T-cell (primary cell): ENCODE measurements around the gene OR2B2. TPM values are rescaled to one million over a fixed set of nuclear protein-coding genes. Genes with fewer than 3 reads are reported as not detected.
A peak's percentile ranks its signal among the peaks of the same experiment; 100 is the strongest.

ENCODE experiments used
- ATAC-seq, 4 experiments: fragments of 200-7000 bp in 3 of 4; fragments of 150-1000 bp in 1 of 4; cut with Tn5 transposase; replicated peaks in 1 of 4; 1 replicate in 3 of 4; 2 replicates in 1 of 4; pipeline ENCODE4 v1.10.0; 2021; ENCODE audit warnings: moderate library complexity in 3 of 4, mild to moderate bottlenecking in 2 of 4, moderate number of reproducible peaks in 1 of 4
- CTCF ChIA-PET, 2 donors: fragments of 300-600 bp; sonication (Branson Sonifier 250); formaldehyde crosslinking; loops; one replicate each; lab custom pipeline; 2022; ENCODE audit warnings: antibody characterized with exemption in 2 of 2; lab: Charles Lee
- POLR2A ChIA-PET, 2 donors: fragments of 300-600 bp; sonication (Branson Sonifier 250); formaldehyde crosslinking; loops; one replicate each; lab custom pipeline; 2022; ENCODE audit warnings: antibody characterized with exemption in 2 of 2; lab: Charles Lee
- DNase-seq, 35 experiments: peaks; one replicate each; pipeline versions ENCODE4 v3.0.0 to v3.0.0-alpha.2; 2013 to 2023
- H3K27ac ChIP-seq: one replicate; pipeline ENCODE4 v1.5.1; 2013; ENCODE audit warnings: low read length
- H3K27me3 ChIP-seq, 2 experiments: replicated peaks in 1 of 2; 1 replicate in 1 of 2; 2 replicates in 1 of 2; pipeline versions ENCODE4 v1.6.1 to v1.7.0; 2013; ENCODE audit warnings: low read length in 1 of 2, mixed read lengths in 1 of 2; ENCODE audit not compliant: control insufficient read depth in 2 of 2, insufficient read depth in 2 of 2; ENCODE audit errors: extremely low read depth in 1 of 2
- H3K36me3 ChIP-seq, 2 donors: 1 replicate in 1 of 2; 2 replicates in 1 of 2; pipeline versions ENCODE4 v1.6.1 to v1.7.0; 2013; ENCODE audit warnings: low read length in 1 of 2; ENCODE audit not compliant: control insufficient read depth in 2 of 2, insufficient read depth in 1 of 2; ENCODE audit errors: extremely low read depth in 1 of 2
- H3K4me1 ChIP-seq, 2 experiments: 1 replicate in 1 of 2; 2 replicates in 1 of 2; pipeline versions ENCODE4 v1.6.1 to v1.7.0; 2013; ENCODE audit warnings: low read length in 2 of 2, mixed read lengths in 1 of 2; ENCODE audit not compliant: insufficient read depth in 2 of 2, control insufficient read depth in 1 of 2; ENCODE audit errors: extremely low read depth in 1 of 2
- H3K4me3 ChIP-seq, 2 donors: 1 replicate in 1 of 2; 2 replicates in 1 of 2; pipeline versions ENCODE4 v1.5.1 to v1.7.0; 2013; ENCODE audit warnings: mild to moderate bottlenecking in 2 of 2, low read length in 1 of 2, moderate library complexity in 1 of 2; ENCODE audit not compliant: control insufficient read depth in 1 of 2; ENCODE audit errors: extremely low read depth in 1 of 2
- H3K9me3 ChIP-seq: 2 replicates; pipeline ENCODE4 v1.7.0; 2013
- H3K27ac Mint-ChIP-seq, 2 donors: one replicate each; pipeline ENCODE4 v1.8.0; 2020 to 2021; ENCODE audit warnings: mild to moderate bottlenecking in 2 of 2, mixed read lengths in 2 of 2
- H3K27me3 Mint-ChIP-seq, 2 donors: one replicate each; pipeline ENCODE4 v1.8.0; 2021 to 2022; ENCODE audit warnings: mixed read lengths in 2 of 2
- H3K36me3 Mint-ChIP-seq: one replicate; pipeline ENCODE4 v1.8.0; 2021; ENCODE audit warnings: mixed read lengths
- H3K4me1 Mint-ChIP-seq, 3 donors: one replicate each; pipeline ENCODE4 v1.8.0; 2020 to 2022; ENCODE audit warnings: mixed read lengths in 3 of 3, mild to moderate bottlenecking in 1 of 3
- H3K4me3 Mint-ChIP-seq, 3 donors: one replicate each; pipeline ENCODE4 v1.8.0; 2020 to 2022; ENCODE audit warnings: mild to moderate bottlenecking in 3 of 3, mixed read lengths in 3 of 3, moderate library complexity in 3 of 3
- H3K9me3 Mint-ChIP-seq, 3 donors: one replicate each; pipeline ENCODE4 v1.8.0; 2020 to 2022; ENCODE audit warnings: mixed read lengths in 3 of 3
- WGBS: methylation state at CpG from one replicate; pipeline ENCODE4 v1.1.5; 2013; ENCODE audit warnings: missing lambda C conversion rate; ENCODE audit not compliant: insufficient coverage; 5-methylcytosine and 5-hydroxymethylcytosine counted together
- total RNA-seq, 35 experiments: library from RNA in 6 of 35; stranded (reverse) in 6 of 35; fragments of 120-200 nt in 1 of 35; gene quantifications; one replicate each; pipeline versions ENCODE4 v1.2.1 to v1.2.4 and lab custom pipeline; 2013 to 2026

Gene OR2B2
- total RNA-seq, 5 donors from 2014 or later (not counting 1 experiment from before 2014, with no cell fraction given) = not detected

GRCh38 chr6:27873021-27873940 is 38.9 kb downstream of the OR2B2 start:
- CTCF ChIA-PET = interaction anchor here (0.6 to 8.6 kb wide), 22 partner anchors 8 to 723 kb away, joined by 3 to 134 read pairs (median 4); a partner anchor contains a TSS
- Histone ChIP-seq H3K4me3 (peak overlapping the region; percentile 65 to 80), H3K9me3 (no peaks in the 10 kb centered on the region)

GRCh38 chr6:27872642-27873020 is 39.6 kb downstream of the OR2B2 start:
- ChIA-PET POLR2A (interaction anchor here (0.5 to 11.6 kb wide), 55 partner anchors 9 to 1853 kb away, joined by 3 to 446 read pairs (median 5); a partner anchor contains a TSS), CTCF (interaction anchor here (0.5 to 8.6 kb wide), 24 partner anchors 18 to 1656 kb away, joined by 3 to 134 read pairs (median 4); a partner anchor contains a TSS)
- no peaks in the 10 kb centered on the region for H3K9me3 ChIP-seq
- H3K9me3 Mint-ChIP-seq = no peaks in the 10 kb centered on the region
- H3K4me3 Mint-ChIP-seq = peak overlapping the region; percentile 83 to 87 (median 84)
- no peaks in the 10 kb centered on the region for H3K36me3 ChIP-seq
- DNase-seq = peak in 4 of 35 experiments; percentile 6 to 39 (median 9)
- peak overlapping the region; percentile 92 for H3K27ac ChIP-seq
- peaks cover 33 to 42% (median 37%) of the 10 kb centered on the region in 3 donors for H3K4me1 Mint-ChIP-seq
- H3K4me3 ChIP-seq = peak overlapping the region; percentile 65 to 80
- H3K36me3 Mint-ChIP-seq = no peaks in the 10 kb centered on the region
- H3K4me1 ChIP-seq = peaks cover 15 to 29% of the 10 kb centered on the region in 2 experiments
- WGBS = 0% methylated on average over 14 of the region's 16 CpGs
- H3K27me3 Mint-ChIP-seq = no peaks in the 10 kb centered on the region
- H3K27ac Mint-ChIP-seq = peak overlapping the region; percentile 93 to 96
- peak in 3 of 4 experiments; percentile 9 to 30 (median 15) for ATAC-seq
- H3K27me3 ChIP-seq = no peaks in the 10 kb centered on the region

More at GRCh38 chr6:27873021-27873940, 38.9 kb downstream of the OR2B2 start:
- under 1% methylated on average over 33 of the region's 50 CpGs for WGBS
- Histone ChIP-seq H3K27ac (peak overlapping the region; percentile 92), H3K27me3 (no peaks in the 10 kb centered on the region), H3K4me1 (peaks cover 12 to 25% of the 10 kb centered on the region in 2 experiments), H3K36me3 (no peaks in the 10 kb centered on the region)
- Mint-ChIP-seq H3K36me3 (no peaks in the 10 kb centered on the region), H3K9me3 (no peaks in the 10 kb centered on the region), H3K4me1 (peaks cover 28 to 35% (median 32%) of the 10 kb centered on the region in 3 donors), H3K27ac (peak overlapping the region; percentile 93 to 96), H3K27me3 (no peaks in the 10 kb centered on the region), H3K4me3 (peak overlapping the region; percentile 83 to 87 (median 84))
- POLR2A ChIA-PET = interaction anchor here (0.6 to 11.6 kb wide), 37 partner anchors 8 to 1853 kb away, joined by 3 to 446 read pairs (median 5); a partner anchor contains a TSS
- ATAC-seq (peak; percentile 42 to 53 (median 50)), DNase-seq (peak in 33 of 35 experiments; percentile 34 to 77 (median 58))

- Mint-ChIP-seq H3K27me3 (no peaks in the 10 kb centered on the region), H3K4me3 (peak overlapping the region; percentile 83 to 87 (median 84)), H3K9me3 (no peaks in the 10 kb centered on the region), H3K27ac (peak overlapping the region; percentile 93 to 96), H3K36me3 (no peaks in the 10 kb centered on the region), H3K4me1 (peaks cover 38 to 47% (median 42%) of the 10 kb centered on the region in 3 donors)
- ATAC-seq (peak; percentile 79 to 82 (median 80)), DNase-seq (peak; percentile 70 to 96 (median 84))
- H3K36me3 ChIP-seq = no peaks in the 10 kb centered on the region
- POLR2A ChIA-PET = interaction anchor here (0.5 to 11.6 kb wide), 66 partner anchors 8 to 1852 kb away, joined by 3 to 446 read pairs (median 5); partner anchors contain the start of genes ZKSCAN8 (in 1 of the 2) and ZNF184 (in 1 of the 2)
- H3K4me3 ChIP-seq = peak overlapping the region; percentile 65 to 80
- H3K27ac ChIP-seq = peak overlapping the region; percentile 92
- peaks cover 16 to 34% of the 10 kb centered on the region in 2 experiments for H3K4me1 ChIP-seq
- under 1% methylated on average over 38 of the region's 49 CpGs for WGBS
- no peaks in the 10 kb centered on the region for H3K9me3 ChIP-seq
- CTCF ChIA-PET = interaction anchor here (0.5 to 8.6 kb wide), 31 partner anchors 16 to 1656 kb away, joined by 3 to 134 read pairs (median 4); a partner anchor contains a TSS
- no peaks in the 10 kb centered on the region for H3K27me3 ChIP-seq
These were observed 40.1 kb downstream of the OR2B2 start for GRCh38 chr6:27871924-27872638.

- DNase-seq = no peak
- H3K4me1 Mint-ChIP-seq = peaks cover 55 to 63% (median 59%) of the 10 kb centered on the region in 3 donors
- 93% methylated on average over 5 of the region's 9 CpGs for whole genome bisulfite sequencing
- no peaks in the 10 kb centered on the region for H3K27me3 ChIP-seq
- peak overlapping the region in 2 of 3 donors; percentile 2 to 84 for H3K4me3 Mint-ChIP-seq
- H3K4me3 ChIP-seq = no peak overlapping the region
- H3K36me3 ChIP-seq = no peaks in the 10 kb centered on the region
- ChIA-PET POLR2A (interaction anchor here (0.6 to 11.6 kb wide), 9 partner anchors 14 to 61 kb away, joined by 8 to 446 read pairs (median 45); a partner anchor contains a TSS), CTCF (interaction anchor here (0.8 to 8.6 kb wide), 11 partner anchors 20 to 98 kb away, joined by 3 to 134 read pairs (median 22); a partner anchor contains a TSS)
- H3K27me3 Mint-ChIP-seq = no peaks in the 10 kb centered on the region
- H3K27ac ChIP-seq = no peak overlapping the region
- H3K9me3 ChIP-seq = no peaks in the 10 kb centered on the region
- ATAC-seq = no peak
- H3K27ac Mint-ChIP-seq = peak overlapping the region in 1 of 2 donors; percentile 59
- no peaks in the 10 kb centered on the region for H3K9me3 Mint-ChIP-seq
- H3K36me3 Mint-ChIP-seq = no peaks in the 10 kb centered on the region
- H3K4me1 ChIP-seq = peaks cover 26 to 51% of the 10 kb centered on the region in 2 experiments
These were observed 41.8 kb downstream of the OR2B2 start for GRCh38 chr6:27870291-27870870.

GRCh38 chr6:27868311-27868710 is 43.9 kb downstream of the OR2B2 start:
- no peaks in the 10 kb centered on the region for H3K9me3 ChIP-seq
- no peaks in the 10 kb centered on the region for H3K9me3 Mint-ChIP-seq
- H3K4me3 Mint-ChIP-seq = peak overlapping the region in 2 of 3 donors; percentile 5 to 13
- H3K4me1 Mint-ChIP-seq = peaks cover 60 to 74% (median 66%) of the 10 kb centered on the region in 3 donors
- no peaks in the 10 kb centered on the region for H3K36me3 ChIP-seq
- peaks cover 20 to 52% of the 10 kb centered on the region in 2 experiments for H3K4me1 ChIP-seq
- no peak overlapping the region for H3K27ac Mint-ChIP-seq
- H3K27ac ChIP-seq = no peak overlapping the region
- ChIA-PET POLR2A (interaction anchor here (0.6 to 11.6 kb wide), 12 partner anchors 16 to 1712 kb away, joined by 3 to 446 read pairs (median 13); a partner anchor contains a TSS), CTCF (interaction anchor here (1.1 to 8.6 kb wide), 6 partner anchors 15 to 44 kb away, joined by 3 to 112 read pairs (median 14); a partner anchor contains a TSS)
- 87% methylated on average over 2 of the region's 3 CpGs for WGBS
- H3K36me3 Mint-ChIP-seq = no peaks in the 10 kb centered on the region
- H3K27me3 Mint-ChIP-seq = no peaks in the 10 kb centered on the region
- no peaks in the 10 kb centered on the region for H3K27me3 ChIP-seq
- ATAC-seq = no peak
- no peak overlapping the region for H3K4me3 ChIP-seq
- DNase-seq = no peak
